ENCODE data around the gene HDHD5.

HDHD5 gene

DNA sequence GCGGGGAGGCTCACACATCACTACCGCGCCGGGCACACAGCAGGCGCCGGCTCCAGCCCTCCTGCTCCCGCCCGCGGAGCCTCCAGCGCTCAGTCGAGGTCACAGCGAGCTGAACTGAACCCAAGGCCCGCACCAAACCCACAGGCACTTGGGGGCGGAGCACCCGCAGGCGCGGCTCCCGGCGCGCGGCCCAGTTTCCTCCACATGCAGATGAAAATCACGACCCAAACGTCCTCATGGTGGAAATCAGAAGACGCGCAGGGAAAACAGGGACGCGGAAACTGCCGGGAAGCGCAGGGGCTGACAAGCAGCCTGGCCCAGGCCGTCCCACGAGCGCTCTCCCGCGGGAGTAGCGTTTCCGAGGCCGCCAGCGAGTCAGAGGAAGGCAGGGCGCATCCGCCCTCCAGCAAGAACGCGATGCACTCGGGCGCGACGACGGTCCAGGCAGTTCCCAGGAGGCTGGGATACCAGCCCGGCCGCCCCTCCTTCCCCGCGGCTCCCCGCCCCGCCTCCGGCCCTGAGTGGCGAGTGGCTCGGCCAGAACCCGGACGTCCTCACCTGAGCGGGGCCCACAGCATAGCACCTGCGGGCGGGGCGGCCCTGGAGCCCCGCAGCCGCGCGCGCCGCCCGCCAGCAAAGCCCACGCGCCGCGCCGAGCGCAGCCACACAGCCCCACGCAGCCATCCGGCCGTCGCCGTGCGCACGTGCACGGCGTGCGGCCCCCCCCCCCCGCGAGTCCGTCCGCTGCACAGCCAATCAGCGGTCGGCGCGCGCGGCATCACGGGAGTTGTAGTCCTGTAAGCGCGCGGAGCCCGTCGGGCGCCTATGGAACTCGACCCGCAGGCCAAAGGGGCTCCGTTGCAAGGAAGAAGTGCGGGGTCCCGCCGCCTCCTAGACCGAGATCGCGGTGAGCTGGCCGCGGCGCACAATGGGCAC is at the start of gene HDHD5:
HDHD5 (minus strand) TSS at position 710 of the 936 bp plus-strand sequence; CDS start at position 684, 26 bp downstream.
- DNase-seq, result peak; percentile 53 to 64

DNA sequence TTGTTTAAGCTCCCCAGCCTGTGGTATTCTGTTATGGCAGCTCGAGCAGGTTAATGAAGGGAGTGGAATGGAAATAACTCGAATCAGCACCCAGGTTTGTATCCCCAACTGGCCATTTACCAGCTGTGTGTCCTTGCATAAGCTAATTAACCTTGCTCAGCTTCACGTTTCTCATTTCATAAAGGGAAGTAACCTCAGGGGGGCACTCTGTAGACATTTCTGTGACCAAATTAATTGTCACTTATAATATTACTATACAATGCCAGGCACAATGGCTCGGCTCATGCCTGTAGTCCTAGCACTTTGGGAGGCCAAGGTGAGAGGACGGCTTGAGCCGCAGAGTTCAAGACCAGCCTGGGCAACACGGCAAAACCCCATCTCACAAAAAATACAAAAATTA is 46.4 kb upstream of the HDHD5 start:
- no peak for DNase-seq

DNA sequence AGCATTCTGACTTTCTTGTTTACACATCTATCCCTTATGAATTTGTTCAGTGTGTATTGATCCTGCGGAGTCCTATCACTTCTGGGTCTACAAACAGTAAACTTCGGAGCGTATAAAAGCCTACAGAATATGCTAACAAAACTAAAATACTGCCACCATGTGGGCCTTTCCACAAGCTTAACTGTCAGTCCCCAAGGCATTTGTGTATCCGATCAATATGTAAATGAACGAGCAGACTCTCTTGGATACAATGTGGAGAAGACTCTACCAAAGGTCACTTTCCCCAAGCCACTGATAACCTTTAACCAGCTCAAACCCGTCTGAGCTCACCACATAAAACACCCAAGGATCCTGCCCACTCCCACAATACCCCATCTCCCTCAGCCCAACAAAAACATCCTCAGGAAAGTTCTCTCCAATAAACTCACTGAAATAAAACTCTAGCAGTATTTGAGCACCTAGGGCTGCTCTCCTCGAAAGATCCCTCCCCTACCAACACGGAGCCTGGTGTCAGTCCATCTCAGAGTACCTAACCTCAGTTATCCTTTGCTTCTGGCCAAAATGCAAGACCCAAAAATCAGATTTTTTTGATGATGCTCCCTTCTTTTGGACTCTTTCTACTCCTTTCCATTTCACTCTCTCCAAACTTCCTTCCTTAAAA is 42.3 kb upstream of the HDHD5 start:
- no peak for DNase-seq

DNA sequence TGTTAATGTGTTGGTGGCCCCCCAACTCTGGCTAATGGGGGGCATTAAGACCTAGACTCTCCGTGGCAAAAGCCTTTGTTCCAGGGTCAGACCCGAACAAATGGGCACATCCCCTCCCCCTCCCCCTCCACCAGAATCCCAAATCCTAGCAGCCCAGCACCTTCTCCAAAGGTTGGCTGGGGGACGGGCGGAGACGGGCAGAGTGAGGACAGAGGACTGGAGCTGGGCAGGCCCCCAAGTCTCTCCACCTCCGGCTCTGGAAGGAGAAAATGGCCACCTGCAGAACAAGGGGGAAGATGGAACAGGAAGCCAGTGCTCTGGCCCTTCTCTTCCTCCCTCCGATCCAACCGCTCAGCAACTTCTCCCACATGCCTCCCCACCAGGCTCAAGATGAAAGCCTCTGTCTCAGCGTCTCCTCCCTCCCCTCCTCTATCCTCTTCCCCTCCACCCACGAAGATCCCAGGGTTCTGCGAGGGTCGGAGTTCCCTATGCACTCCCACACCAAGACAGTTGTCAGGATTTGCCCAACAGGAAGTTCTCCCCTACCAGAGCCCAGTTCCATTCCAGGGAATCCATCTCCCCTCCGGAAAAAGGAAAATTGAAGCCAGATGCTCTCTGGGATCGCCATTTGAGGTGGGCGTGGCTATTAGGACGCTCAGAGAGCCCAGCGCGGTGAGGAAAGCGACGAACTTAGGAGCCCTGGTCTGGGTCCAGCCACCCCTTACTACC is 40.1 kb upstream of the HDHD5 start:
- DNase-seq, result no peak

DNA sequence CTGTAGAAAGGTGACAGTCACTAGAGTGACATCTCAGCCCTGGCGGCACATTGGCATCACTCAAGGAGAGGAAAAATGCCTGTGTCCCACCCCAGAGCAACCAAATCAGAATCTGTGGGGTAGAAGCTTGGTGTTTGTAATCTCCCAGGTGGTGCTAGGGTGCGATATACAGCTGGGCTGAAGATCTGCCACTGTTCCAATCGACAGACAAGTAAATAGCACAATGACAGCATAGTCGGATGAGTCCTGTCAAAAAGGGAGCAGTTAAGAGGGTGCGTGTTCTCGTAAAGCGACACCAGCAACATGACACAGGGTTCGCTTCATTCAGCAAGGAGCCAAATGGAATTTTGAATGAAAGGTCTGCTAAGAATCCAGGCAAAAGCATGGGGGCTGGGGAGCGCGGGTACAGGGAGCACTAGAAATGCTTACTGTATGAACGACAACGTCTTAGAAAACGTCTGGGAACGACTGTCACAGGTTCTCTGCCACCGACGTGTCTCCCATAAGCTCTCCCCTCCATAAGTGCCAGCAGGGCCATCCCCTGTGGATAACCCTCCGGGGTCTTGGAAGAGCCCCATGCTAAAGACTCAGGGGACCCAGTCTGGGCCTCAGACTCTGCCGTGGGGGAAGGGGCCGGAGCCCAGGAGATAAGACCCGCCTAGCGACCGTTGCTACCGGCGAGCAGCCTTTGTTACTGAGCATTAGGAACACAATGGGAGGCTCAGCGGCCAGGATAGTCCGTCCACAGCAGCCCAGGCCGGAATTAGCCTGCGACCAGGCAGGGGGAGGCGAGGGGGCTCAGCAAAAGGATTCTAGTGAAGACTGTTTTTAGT is 39.3 kb upstream of the HDHD5 start:
- no peak for DNase-seq

DNA sequence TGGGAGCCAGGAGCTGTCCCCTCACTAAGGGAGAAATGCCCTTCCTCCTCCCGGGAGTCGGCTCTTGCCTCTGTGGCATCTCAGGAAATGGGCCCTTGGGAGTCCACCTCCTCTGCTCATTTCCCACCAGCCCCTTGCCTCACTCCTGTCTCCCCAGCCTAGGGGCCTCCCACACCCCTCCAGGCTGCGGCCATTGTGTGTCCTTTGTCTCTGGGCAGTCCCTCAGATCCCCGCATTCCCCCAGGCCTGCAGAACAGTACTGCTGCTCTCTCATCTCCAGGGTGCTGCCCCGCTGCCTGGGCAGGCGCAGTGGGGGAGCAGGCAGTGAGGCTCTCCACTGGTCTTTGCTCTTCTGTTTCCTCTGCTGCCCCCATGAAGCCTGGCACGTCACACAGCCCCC is 35.1 kb upstream of the HDHD5 start:
- DNase-seq, result no peak

DNA sequence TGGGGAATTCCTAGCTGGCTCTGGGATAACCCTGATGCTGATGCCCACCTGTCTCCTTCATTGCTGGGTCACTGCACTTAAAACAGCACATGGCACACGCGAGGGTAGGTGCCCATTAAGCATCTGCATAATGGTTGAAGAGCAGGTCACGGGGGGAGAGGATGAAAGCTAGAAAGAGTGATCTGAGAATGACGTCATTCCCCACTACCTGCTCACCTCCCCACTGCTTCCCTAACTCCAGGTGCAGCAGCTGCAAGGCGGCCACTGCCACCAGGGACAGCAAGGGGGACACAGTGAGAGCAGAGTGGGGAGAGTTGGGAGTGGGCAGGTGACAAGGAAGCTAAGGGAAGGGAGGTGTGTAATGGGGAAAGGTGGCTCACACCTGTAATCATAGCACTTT is 33.1 kb upstream of the HDHD5 start:
- no peak for DNase-seq

DNA sequence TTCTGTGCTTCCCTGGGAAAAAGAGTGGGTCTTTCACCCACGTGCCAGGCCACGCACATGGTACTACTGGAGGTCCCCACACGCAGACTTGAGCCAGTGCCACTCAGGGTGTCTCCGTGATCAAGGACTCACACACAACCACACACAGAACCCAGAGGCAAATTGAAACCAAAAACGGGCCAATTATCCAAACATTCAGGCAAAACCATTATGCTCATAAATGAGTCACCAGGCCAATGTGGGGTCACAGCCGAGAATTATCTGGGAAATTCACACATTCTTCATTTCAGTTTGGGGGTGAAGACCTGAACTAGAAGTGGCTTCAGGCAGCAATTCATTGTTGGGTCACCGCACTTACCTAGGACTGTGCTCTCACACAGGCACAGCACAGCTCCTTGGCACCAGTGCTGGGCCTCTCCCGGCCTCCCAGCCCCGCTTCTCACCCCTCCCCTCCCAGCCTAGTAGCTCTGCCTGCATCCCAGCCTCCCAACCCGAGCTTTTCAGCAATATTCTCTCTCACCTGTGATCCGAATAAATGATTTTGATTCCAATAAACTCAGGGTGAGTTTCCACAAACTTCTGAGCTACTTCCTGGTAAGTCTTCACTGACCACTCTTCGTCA is 32.2 kb upstream of the HDHD5 start:
- DNase-seq, result no peak

DNA sequence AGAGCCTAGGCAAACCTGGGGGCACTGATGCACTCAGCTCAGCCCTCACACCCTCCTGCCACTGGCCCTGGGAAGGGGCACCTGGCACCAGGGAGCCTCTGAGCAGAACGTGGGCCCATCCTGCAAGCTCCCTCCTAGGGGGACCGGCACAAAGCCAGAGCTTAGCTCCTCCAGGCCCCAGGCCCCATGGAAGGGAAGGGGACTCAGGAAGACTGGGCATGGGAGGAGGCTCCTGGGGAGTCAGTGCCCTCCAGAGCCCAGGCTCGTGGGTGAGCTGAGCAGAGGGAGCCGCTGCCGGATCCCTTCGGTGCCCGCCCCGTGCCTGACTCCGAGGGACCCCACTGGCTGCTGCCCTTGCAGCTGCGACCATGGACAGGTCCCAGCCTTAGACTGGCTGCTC is 31.6 kb upstream of the HDHD5 start:
- no peak for DNase-seq

DNA sequence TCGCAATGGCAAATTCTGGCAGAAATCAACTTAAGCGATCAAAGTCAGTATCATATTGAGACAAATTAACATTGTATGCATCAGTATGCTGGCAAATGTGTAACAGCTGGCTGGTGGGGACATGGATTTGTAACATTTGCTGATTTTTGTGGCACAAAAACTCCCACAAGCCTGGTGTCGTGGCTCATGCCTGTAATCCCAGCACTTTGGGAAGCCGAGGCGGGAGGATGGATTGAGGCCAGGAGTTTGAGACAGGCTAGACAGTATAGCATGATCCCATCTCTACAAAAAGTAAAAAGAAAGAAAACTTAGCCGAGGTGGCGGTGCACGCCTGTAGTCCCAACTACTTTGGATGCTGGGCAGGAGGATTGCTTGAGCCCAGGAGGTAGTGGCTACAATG is 17.6 kb upstream of the HDHD5 start:
- DNase-seq, result no peak

DNA sequence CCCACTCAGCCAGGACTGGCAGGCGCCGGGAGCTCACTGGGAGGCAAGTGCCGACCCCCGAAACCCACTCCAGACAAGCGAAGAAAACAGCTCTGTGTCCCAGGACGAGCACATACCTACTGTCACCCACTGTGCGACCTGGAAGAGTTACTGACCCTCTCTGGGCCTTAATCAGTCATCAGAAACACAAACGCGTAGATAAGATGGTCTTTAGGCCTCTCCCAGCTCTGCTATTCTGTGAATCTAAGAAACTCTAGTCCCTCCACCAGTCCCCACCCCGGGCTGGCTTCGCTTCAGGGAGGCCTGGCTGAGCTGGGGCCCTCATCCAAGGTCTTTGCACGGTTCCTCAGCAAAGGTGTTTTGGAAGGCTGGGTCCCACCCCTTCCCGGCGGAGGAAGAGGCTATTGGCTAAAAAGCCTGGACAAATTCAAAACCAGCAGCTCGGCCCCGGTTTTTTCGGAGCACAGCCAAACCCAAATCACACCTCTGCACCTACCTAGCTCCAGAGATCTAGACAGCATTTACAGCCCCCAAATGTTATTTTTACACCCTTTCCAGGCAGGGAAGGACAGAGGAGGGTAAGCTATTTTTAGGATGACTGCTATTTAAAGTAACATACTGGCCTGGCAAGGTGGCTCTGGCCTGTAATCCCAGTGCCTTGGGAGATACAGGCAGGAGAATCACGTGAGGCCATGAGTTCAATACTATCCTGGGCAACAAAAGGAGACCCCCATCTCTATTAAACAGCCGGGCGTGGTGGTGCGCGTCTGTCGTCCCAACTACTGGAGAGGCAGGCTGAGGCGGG is 13.2 kb upstream of the HDHD5 start:
- DNase-seq, result no peak

DNA sequence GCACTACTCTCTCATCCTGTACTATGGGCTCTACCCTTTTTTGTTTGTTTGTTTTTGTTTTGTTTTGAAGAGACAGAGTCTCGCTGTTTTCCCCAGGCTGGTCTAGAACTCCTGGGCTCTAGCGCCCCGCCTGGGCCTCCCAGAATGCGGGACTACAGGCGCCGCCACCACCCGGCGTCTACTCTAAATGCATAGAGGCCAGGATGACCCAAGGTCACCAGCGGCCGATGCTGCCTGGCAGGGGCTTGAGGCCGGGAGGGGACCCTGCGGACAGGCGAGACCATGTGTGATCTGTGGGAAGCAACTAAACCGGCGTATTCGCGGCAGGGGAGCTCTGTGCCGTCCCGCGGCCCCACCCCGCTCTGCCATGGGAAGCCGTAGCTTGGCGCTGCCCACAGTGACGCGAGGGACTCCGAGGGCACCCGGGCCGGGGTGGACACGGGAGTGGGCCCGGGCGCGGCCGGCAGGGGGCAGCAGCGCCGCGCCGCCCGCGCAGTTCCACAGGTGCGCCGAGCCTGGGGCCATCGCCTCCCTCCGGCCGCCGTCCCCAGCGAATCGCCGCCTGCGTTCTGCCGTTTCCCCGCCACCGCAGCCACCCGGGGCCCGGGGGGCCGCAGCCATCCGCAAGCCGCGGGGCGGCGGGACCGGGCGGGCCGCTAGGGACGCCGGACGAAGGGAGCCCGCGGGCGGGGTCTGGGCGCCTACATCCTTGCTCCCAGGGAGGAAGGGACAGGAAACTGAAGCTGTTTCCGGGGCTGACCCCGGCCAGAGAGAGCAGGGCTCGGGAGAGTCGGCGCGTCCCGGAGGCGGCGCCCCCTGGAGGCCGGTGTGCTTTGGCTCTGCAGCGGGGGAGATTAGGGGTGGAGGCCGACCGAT is 12.3 kb upstream of the HDHD5 start:
- peak; percentile 83 to 84 for DNase-seq

DNA sequence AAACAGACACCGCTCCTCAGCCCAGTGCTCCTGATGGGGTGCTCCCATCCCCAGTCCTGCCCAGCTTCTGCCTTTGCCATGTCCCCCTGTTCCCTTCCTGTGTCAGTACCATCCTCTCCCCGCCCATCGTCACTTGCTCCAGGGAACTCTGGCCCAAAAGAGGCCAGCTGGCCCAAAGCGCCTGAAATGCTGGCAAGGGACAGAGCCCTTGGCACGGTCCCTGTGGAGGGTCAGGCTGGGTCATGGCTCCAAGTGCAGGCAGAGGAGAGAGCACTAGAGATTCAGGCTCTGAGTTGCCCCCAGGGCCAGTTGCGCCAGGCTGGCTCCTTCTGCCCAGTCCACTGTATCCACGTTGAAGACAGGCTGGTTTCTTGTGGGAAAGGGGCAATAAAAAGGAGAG is 8.4 kb upstream of the HDHD5 start:
- no peak for DNase-seq

DNA sequence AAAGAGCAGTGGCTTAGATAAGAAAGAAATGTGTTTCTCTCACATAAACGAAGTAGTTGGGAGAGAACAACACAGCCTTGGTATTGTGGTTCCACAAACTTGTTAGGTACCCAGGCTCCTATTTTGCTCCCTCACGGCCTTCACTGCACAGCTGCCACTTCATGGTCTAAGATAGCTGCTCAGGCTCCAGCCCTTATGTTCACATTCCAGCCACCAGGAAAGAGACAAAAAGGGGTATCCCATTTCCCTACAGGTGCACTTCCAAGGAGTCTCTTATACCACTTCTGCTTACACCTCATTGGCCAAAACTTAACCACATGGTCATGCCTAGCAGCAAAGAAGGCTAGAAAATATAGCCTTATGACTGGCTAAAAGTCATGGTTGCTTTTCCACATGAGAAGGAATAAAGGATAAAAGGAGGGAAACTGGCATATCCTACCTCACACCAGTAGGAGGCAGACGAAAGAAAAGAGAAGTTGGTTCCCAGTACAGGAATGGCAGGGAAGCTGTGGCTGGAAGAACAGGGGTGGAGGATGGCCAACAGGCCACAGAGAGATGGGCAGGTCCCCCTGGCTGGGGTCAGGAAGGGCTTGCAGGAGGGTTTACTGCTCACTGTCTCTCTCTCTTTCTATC is 5.4 kb upstream of the HDHD5 start:
- no peak for DNase-seq

DNA sequence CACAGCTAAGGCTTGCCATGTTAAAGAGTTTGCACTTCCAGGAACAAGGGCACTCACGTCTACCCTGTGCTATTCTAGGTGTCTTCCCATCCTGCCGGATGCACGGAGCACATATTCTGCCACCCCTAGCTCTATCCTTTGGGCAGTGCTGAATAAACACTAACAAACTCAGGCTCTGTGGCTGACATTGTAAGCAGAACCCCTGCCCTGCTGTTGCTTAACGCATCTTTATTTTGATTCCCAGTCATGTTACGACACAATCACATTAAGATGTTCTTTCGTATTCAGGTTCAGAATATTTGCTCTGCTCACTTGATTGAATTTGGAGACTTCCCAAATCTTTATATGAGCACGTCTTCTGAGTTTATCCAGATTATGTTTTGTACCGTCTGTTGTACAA is 3.7 kb upstream of the HDHD5 start:
- DNase-seq, result no peak

DNA sequence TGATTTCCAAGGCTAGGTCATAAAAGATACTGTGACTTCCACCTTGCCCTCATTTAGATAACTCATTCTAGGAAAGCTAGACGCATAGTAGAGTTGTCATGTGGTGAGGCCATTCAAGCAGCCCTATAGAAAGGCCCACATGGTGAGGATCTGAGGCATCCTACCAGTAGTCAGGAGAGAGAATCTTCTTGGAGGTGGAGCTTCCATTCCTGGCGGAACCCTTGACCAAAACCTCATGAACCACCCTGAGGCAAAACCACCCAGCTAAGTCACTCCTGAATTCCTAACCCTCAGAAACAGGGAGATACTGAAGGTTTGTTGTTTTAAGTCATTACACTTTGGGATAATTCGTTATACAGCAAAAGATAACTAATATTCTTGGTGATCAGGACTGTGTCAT is 2.9 kb upstream of the HDHD5 start:
- no peak for DNase-seq

DNA sequence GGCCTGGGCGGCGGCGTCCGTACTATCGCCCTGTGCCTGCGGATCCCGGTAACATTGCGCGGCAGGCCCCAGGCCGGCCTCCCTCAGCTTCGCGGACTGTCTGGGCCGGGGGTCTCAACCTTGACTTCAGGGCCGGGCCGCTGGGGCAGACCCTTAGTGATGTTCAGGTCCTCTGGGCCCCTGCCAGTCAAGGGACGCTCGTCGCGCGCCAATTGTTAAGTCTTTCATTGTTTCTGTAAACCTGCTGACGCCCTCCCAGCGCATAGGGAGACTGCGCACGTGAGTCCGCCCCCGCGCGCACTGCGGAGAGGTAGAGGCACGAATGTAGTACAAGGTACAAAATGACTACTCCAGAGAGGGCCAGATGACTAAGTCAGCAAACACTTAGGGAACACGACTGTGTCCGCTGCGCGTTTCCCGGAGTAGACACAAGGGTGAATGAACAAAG is 451 bp upstream of the HDHD5 start:
- DNase-seq, result no peak

DNA sequence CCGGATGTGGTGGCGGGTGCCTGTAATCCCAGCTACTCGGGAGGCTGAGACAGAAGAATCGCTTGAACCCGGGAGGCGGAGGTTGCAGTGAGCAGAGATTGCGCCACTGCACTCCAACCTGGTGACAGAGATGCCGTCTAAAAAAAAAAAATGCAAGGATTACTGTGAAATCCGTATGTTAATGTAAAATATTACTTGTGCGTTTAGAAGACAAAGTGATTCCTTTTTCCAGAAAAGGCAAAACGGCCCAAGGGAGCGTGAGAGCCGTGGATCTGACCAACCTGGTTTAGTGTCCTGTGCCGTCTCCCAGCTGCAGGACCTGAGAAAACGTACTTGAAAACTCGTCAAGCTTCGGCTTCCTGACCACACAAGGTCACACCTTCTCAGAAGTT is 905 bp downstream of the HDHD5 start:
- no peak for DNase-seq

DNA sequence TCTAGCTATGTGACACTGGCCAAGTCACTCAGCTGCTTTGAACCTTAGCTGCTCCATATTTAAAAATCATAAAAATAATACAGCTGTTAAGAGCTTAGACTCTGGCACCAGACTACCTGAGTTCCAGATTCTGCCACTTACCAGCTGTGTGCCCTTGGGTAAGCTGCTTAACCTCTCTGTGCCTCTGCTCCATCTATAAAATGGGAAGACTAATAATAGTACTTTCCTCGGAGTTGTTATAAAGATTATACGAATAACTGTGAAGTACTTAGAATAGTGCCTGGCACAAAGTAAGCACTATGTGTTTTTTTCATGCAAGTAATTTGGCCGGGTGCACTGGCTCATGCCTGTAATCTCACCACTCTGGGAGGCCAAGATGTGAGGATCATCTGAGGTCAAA is 1.4 kb downstream of the HDHD5 start:
- DNase-seq, result no peak

DNA sequence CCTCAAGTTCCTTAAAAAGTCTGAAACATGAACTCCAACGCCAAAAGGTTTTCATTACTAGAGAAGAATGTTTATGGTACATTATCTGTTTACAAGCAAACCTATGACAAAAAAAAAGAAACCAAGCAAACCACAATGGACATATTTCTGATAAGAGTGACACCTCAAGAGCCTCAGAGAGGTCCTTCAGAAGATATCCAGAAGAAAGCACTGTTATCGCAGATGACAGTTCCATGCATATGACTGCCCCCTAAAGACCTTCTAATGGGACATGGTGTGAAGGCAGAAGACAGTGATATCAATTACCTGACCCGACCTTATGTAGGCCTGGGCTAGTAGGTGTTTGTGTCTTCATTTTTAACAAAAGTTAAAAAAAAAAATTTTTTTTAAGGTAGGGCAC is 3.1 kb downstream of the HDHD5 start:
- no peak for DNase-seq
